ENCODE results near the gene ADARB2.

ADARB2 gene

DNA sequence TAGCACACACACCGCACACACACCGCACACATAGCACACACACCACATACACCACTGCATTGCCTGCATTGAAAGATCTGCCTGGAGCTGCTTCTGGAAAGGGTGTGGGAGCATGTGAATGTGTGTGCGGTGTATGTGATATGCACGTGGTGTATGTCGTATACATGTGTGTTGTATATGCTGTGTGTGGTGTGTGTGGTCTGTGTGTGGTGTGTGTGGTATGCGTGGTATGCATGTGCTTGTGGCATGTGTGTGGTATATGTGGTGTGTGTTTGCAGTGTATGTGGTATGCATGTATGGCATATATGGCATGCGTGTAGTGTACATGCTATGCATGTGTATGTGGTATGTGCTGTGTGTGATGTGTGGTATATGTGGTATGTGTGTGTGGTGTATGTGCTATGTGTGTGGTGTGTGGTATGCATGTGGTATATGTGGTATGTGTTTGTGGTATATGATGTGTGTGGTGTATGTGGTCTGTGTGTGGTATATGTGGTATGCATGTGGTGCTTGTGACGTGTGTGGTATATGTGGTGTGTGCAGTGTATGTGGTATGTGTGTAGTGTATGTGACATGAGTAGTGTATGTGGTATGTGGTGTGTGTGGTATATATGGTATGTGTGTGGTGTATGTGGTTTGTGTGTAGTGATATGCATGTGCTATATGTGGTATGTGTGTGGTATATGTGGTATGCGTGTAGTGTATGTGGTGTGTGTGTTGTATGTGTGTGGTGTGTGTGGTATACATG lies 505.0 kb downstream of the ADARB2 start:
- no peak overlapping the region for H3K4me3 ChIP-seq (ENCODE audit: control insufficient read depth, low read depth, low read length)
- TF ChIP-seq, protein P1, sequence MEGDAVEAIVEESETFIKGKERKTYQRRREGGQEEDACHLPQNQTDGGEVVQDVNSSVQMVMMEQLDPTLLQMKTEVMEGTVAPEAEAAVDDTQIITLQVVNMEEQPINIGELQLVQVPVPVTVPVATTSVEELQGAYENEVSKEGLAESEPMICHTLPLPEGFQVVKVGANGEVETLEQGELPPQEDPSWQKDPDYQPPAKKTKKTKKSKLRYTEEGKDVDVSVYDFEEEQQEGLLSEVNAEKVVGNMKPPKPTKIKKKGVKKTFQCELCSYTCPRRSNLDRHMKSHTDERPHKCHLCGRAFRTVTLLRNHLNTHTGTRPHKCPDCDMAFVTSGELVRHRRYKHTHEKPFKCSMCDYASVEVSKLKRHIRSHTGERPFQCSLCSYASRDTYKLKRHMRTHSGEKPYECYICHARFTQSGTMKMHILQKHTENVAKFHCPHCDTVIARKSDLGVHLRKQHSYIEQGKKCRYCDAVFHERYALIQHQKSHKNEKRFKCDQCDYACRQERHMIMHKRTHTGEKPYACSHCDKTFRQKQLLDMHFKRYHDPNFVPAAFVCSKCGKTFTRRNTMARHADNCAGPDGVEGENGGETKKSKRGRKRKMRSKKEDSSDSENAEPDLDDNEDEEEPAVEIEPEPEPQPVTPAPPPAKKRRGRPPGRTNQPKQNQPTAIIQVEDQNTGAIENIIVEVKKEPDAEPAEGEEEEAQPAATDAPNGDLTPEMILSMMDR (conservative IDR thresholded peaks at IDR 0.05; ENCODE audit: control insufficient read depth, insufficient read depth, low read depth, low read length): no peak
- no peak for DNase-seq (ENCODE audit: low read depth)

DNA sequence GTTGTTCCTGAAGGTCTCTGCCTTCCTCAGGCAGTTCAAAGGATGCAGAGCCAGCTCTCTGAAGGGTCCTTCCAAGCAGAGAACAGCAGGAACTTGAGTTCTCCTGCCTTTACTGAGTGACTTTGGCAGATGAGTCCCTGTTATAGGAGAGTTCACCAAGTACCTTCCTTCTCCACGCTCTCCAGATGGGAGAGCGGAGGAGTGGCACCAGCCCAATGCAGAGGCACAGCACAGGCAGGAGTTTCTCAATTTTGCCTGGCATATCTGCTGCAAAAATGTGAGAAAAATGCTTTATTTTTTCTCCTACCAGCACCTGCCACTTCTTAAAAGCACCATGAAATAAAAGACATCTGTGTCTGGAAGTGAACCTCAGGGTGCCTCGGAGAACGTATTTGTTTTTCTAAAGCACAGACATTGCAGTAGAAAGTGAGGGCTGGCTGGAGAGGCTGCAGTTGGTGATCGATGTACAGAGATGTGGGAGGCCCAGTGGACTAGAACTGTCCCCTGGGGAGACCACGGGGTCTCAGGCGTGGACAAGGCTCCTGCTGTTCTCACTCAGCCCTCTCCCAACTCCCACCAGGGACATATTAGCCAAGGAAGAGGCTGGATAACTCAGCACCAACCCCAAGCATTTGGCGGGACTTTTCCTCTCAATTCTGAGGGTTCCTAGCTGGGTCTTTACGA lies 506.6 kb downstream of the ADARB2 start:
- DNase-seq (ENCODE audit: low read depth): no peak
- TF ChIP-seq, protein P1 (conservative IDR thresholded peaks at IDR 0.05; ENCODE audit: control insufficient read depth, insufficient read depth, low read depth, low read length): no peak
- H3K4me3 ChIP-seq (ENCODE audit: control insufficient read depth, low read depth, low read length): no peak overlapping the region

DNA sequence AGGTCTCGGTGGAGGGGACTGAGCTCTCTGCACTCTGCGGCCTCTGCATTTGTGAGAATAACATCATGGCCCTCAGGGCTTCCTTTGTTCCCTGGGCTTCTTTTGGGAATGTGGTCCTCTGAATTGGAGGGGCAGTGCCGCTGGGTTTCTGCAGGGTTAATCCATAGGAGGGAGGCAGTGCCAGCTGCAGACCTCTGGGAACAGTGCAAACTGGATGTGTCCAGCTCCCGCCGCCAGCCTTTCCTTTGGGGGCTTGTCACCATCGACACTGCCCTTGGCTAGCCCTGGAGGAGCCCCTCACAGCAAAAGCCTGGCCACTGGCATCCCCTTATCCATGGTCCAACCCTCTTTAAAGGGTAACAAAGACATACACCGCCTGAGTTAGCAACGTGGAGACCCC lies 507.2 kb downstream of the ADARB2 start:
- TF ChIP-seq, protein P1 (conservative IDR thresholded peaks at IDR 0.05; ENCODE audit: control insufficient read depth, insufficient read depth, low read depth, low read length): no peak
- H3K4me3 ChIP-seq (ENCODE audit: control insufficient read depth, low read depth, low read length): no peak overlapping the region
- no peak for DNase-seq (ENCODE audit: low read depth)

DNA sequence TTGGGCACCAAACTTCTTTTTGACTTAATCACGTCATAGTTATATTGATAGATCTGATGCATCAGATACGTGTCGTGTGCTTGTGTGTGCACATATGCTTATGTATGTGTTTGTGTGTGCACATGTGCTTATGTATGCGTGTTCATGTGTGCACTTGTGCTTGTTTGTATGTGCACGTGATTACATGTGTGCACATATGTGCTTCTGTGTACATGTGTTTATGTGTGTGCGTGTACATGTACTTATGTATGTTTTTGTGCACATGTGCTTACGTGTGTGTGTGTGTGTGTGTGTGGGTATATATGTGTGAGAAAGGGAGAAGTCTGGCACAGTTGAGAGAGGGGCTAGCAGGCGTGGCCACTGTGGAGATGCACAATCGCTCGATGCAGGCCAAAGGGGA lies 507.8 kb downstream of the ADARB2 start:
- no peak overlapping the region for H3K4me3 ChIP-seq (ENCODE audit: control insufficient read depth, low read depth, low read length)
- TF ChIP-seq, protein P1 (conservative IDR thresholded peaks at IDR 0.05; ENCODE audit: control insufficient read depth, insufficient read depth, low read depth, low read length): no peak
- no peak for DNase-seq (ENCODE audit: low read depth)

DNA sequence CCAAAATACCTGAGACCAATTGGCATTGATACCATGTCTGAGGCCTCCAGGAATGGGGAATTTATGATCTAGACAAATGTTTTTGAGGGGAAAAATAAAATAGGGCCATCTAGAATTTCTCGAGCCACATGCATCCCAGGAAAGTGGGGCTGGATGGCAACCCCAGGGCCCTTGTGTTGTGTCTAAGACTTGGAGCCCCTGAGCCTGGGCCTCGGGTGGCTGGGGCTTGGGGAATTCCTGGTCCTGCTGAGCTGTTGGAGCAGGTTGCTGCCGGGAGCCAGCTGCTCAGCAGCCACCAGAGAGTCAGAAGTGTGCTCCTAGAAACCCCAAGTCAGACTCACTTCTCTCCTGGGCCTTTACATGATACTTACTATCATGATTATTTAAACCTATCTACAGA lies 508.2 kb downstream of the ADARB2 start:
- no peak overlapping the region for H3K4me3 ChIP-seq (ENCODE audit: control insufficient read depth, low read depth, low read length)
- TF ChIP-seq, protein P1 (conservative IDR thresholded peaks at IDR 0.05; ENCODE audit: control insufficient read depth, insufficient read depth, low read depth, low read length): no peak
- no peak for DNase-seq (ENCODE audit: low read depth)

DNA sequence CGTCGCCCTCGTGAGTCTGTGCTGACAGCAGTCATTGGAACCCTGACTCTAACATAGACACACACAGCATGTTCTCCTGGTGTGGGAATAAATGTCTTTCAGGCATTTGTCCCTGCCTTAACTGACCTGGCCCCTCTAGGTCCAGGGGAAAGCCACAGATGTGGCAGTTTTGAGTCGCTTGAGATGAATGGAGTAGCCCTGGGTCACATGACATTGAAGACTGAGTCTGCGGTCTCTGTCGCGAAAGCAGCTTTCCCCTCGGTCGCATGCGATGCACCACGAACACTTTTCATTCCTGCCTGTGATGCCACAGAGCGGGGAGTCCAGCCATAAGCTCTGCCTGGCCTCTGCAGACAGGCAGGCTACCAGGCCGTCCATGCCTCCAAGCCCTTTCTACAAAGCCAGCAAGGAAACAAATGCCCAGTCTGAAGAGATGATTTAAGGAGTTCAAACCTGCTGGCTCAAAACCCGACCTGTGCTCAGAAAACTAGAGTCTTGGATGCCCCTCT lies 508.8 kb downstream of the ADARB2 start:
- DNase-seq (ENCODE audit: low read depth): no peak
- H3K4me3 ChIP-seq (ENCODE audit: control insufficient read depth, low read depth, low read length): no peak overlapping the region
- TF ChIP-seq, protein P1 (conservative IDR thresholded peaks at IDR 0.05; ENCODE audit: control insufficient read depth, insufficient read depth, low read depth, low read length): no peak

Measured in fibroblast of mammary gland (primary cell).